ENCODE data around the gene ASCL2. TPM values are rescaled to one million over a fixed set of nuclear protein-coding genes. Genes with fewer than 3 reads are reported as not detected.

The ASCL2 gene
- total RNA-seq, 1 donor from 2014 or later = not detected

DNA sequence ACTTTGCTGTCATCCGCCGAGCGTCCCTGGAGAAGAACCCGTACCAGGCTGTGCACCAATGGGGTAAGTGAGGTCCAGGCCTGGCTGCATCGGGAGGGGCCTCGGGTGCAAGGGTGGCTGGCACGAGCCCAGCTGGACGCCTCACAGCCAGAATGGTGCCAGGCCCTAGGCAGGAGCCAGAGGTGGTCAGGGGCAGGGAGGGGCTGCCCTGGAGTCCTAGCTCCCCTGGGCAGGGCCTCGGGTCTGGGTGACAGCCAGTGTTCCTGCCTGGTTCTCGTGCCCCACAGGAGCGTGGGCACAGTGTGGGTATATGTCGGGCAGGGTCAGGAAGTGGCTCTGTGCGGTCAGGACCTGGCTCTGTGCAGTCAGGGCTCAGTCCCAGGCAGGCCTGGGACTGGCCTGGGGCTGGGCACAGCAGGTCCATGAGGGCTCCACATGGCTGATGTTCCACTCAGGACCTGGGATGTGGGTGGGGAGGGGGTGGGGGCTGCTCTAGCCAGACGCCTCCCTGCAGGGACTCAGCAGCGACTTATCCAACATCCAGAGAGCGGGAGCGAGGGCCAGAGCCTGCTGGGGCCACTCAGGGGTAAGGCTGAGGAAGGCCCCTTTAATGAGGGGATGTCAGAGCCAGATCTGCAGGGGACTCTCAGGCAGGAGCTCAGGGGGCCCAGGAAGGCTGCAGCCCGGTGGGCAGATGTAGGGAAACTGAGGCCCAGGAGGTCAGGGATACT lies 32.7 kb upstream of the ASCL2 start:
- DNase-seq (ENCODE audit: low spot score) = no peak
- H3K79me2 ChIP-seq (ENCODE audit: low read depth) = no peaks in the 10 kb centered on the region
- Mint-ChIP-seq H3K27me3 (ENCODE audit: insufficient read depth, low read depth) (peaks cover 10% of the 10 kb centered on the region), H3K4me1 (peaks cover 15% of the 10 kb centered on the region), H3K36me3 (no peaks in the 10 kb centered on the region), H3K4me3 (no peak overlapping the region), H3K27ac (no peak overlapping the region), H3K9me3 (no peaks in the 10 kb centered on the region)
- no peak overlapping the region for H2AFZ ChIP-seq (replicated peaks)
- no peak overlapping the region for H3K4me3 ChIP-seq
- no peaks in the 10 kb centered on the region for H3K4me1 ChIP-seq
- H4K20me1 ChIP-seq (ENCODE audit: low read depth) = no peaks in the 10 kb centered on the region
- no peak overlapping the region for H3K27ac ChIP-seq
- H3K9ac ChIP-seq = no peak overlapping the region
- H3K27me3 ChIP-seq = no peaks in the 10 kb centered on the region
- no peak overlapping the region for H3K4me2 ChIP-seq
- H3F3A ChIP-seq (ENCODE audit: low read depth) = no peaks in the 10 kb centered on the region
- TF ChIP-seq EZH2phosphoT487 (IDR thresholded peaks at IDR 0.05) = no peak
- TF ChIP-seq, protein P1, sequence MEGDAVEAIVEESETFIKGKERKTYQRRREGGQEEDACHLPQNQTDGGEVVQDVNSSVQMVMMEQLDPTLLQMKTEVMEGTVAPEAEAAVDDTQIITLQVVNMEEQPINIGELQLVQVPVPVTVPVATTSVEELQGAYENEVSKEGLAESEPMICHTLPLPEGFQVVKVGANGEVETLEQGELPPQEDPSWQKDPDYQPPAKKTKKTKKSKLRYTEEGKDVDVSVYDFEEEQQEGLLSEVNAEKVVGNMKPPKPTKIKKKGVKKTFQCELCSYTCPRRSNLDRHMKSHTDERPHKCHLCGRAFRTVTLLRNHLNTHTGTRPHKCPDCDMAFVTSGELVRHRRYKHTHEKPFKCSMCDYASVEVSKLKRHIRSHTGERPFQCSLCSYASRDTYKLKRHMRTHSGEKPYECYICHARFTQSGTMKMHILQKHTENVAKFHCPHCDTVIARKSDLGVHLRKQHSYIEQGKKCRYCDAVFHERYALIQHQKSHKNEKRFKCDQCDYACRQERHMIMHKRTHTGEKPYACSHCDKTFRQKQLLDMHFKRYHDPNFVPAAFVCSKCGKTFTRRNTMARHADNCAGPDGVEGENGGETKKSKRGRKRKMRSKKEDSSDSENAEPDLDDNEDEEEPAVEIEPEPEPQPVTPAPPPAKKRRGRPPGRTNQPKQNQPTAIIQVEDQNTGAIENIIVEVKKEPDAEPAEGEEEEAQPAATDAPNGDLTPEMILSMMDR (IDR thresholded peaks at IDR 0.05) = no peak
- no peak for TF ChIP-seq EZH2 (IDR thresholded peaks at IDR 0.05)
- H3K9me3 ChIP-seq (ENCODE audit: low read depth) = no peaks in the 10 kb centered on the region
- H3K36me3 ChIP-seq = no peaks in the 10 kb centered on the region

GRCh38 chr11:2302306-2302895 lies 32.0 kb upstream of the ASCL2 start:
- no peak overlapping the region for H3K27ac Mint-ChIP-seq
- peaks cover 12% of the 10 kb centered on the region for H3K27me3 Mint-ChIP-seq (ENCODE audit: insufficient read depth, low read depth)
- Histone ChIP-seq H3K36me3 (no peaks in the 10 kb centered on the region), H3K79me2 (ENCODE audit: low read depth) (no peaks in the 10 kb centered on the region), H3K9ac (no peak overlapping the region), H3F3A (ENCODE audit: low read depth) (no peaks in the 10 kb centered on the region), H4K20me1 (ENCODE audit: low read depth) (no peaks in the 10 kb centered on the region), H3K4me3 (no peak overlapping the region), H2AFZ (replicated peaks) (no peak overlapping the region), H3K9me3 (ENCODE audit: low read depth) (no peaks in the 10 kb centered on the region), H3K4me1 (no peaks in the 10 kb centered on the region), H3K27me3 (no peaks in the 10 kb centered on the region), H3K27ac (no peak overlapping the region), H3K4me2 (no peak overlapping the region)
- H3K4me3 Mint-ChIP-seq = no peak overlapping the region
- no peak for TF ChIP-seq EZH2phosphoT487 (IDR thresholded peaks at IDR 0.05)
- TF ChIP-seq EZH2 (IDR thresholded peaks at IDR 0.05) = no peak
- TF ChIP-seq, protein P1 (IDR thresholded peaks at IDR 0.05) = no peak
- DNase-seq (ENCODE audit: low spot score) = no peak
- peaks cover 12% of the 10 kb centered on the region for H3K4me1 Mint-ChIP-seq
- no peaks in the 10 kb centered on the region for H3K9me3 Mint-ChIP-seq
- H3K36me3 Mint-ChIP-seq = no peaks in the 10 kb centered on the region

DNA sequence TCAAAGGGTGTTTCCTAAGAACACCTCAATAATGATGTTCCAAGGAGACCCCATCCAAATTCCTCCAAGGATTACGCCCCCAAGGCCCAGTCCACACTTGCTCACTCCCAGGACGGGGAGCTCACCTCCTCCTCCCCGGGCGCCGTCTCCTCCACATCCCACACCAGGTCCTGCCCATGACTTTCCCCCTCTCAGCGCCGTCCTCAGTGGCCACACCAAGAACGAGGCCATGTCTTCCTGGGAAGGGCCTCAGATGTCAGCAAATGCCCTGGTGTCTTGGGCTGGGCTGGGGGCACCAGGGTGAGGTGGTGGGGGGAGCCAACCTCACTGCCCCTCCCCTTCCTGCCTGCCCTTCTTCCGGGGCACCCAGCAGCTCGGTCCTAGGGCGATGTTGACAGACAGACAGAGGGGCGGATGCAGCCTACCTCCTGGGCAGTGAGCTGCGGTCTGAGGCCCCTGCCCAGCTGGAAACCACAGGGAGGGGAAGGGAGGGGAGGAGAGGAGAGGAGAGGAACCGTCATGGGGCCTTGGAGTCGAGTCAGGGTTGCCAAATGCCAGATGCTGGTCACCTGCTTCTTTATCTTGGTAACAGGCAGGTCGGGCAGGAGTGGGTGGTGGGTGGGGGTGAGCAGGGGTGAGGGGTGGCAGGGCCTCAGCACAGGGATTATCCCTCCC lies 31.4 kb upstream of the ASCL2 start, which contains the start of the genes C11orf21 and TSPAN32:
C11orf21 (minus strand) TSS at position 288 of the 675 bp plus-strand sequence; CDS start at position 178, 110 bp downstream.
TSPAN32 (plus strand) TSS at position 383 of the 675 bp plus-strand sequence; CDS start at position 520, 137 bp downstream.
- no peak within 1 kb of the TSS for H3K27ac ChIP-seq
- no peaks in the 10 kb centered on the region for H3F3A ChIP-seq (ENCODE audit: low read depth)
- no peak within 1 kb of the TSS for H3K4me3 ChIP-seq
- H3K36me3 Mint-ChIP-seq = no peaks in the 10 kb centered on the region
- no peak within 1 kb of the TSS for H3K27ac Mint-ChIP-seq
- no peak within 1 kb of the TSS for H3K9ac ChIP-seq
- no peak within 1 kb of the TSS for H3K4me2 ChIP-seq
- peaks cover 15% of the 10 kb centered on the region for H3K27me3 Mint-ChIP-seq (ENCODE audit: insufficient read depth, low read depth)
- H3K79me2 ChIP-seq (ENCODE audit: low read depth) = no peaks in the 10 kb centered on the region
- H3K9me3 Mint-ChIP-seq = no peaks in the 10 kb centered on the region
- H3K4me1 ChIP-seq = no peaks in the 10 kb centered on the region
- no peaks in the 10 kb centered on the region for H3K9me3 ChIP-seq (ENCODE audit: low read depth)
- no peaks in the 10 kb centered on the region for H4K20me1 ChIP-seq (ENCODE audit: low read depth)
- TF ChIP-seq EZH2 (IDR thresholded peaks at IDR 0.05) (no peak), EZH2phosphoT487 (IDR thresholded peaks at IDR 0.05) (no peak)
- TF ChIP-seq, protein P1 (IDR thresholded peaks at IDR 0.05) = no peak
- peaks cover 12% of the 10 kb centered on the region for H3K4me1 Mint-ChIP-seq
- no peak within 1 kb of the TSS for H2AFZ ChIP-seq (replicated peaks)
- no peaks in the 10 kb centered on the region for H3K27me3 ChIP-seq
- no peak within 1 kb of the TSS for H3K4me3 Mint-ChIP-seq
- DNase-seq (ENCODE audit: low spot score) = no peak
- no peaks in the 10 kb centered on the region for H3K36me3 ChIP-seq
